C1 segment of cervical spinal cord (tissue), 14 donors: Measurements from ENCODE around the gene PRDM7.
"Not testable (repeated sequence)": the region's sequence is repeated elsewhere in the genome, so short reads cannot be mapped to it uniquely, and the experiment has no call there.

Experiments
- DNase-seq, 14 donors: peaks; one replicate each; lab custom pipeline; 2025; lab: John Stamatoyannopoulos, UW

The PRDM7 gene

DNA sequence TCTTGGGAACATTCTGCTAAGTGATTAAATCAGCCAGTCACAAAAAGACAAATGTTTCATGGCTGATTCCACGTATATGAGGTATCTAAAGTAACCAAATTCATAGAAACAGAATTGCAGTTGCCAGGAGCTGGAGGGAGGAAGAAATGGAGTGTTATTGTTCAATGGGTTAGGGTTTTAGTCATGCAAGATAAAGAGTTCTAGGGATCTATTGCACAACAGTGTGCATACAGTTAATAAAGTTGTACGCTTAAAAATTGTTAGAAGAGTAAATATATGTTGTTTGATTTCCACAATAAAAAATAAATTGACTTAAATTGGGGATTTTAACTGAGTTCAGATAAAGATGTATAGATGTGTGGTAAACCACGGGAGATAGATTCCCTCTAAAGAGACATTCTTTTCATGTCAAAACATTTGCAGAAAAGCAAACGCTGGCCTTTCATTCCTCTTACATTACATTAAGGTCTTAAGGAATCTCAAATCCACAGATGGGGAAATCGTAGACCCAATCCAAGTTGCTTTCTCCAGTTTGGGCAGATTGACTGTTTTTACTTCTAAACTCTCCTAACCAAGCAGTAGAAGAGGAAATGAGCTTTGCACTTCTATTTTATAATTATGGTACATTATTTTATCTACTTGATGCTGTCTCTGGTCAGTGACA lies 4.6 kb downstream of the PRDM7 start:
- DNase-seq: no peak

DNA sequence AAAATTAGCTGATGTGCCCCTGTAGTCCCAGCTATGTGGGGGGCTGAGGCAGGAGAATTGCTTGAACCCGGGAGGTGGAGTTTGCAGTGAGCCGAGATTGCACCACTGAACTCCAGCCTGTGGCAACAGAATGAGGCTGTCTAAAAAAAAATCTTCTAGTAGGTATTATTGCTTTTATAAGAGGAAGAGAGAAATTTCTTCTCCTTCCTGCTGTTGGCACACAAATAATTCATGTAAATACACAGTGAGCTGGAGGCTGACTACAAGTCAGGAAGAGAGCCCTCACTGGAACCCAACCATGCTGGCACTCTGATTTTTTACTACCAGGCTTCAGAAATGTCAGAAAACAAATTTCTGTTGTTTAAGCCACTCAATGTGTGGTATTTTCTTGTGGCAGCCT lies 6.7 kb downstream of the PRDM7 start:
- DNase-seq: no peak

DNA sequence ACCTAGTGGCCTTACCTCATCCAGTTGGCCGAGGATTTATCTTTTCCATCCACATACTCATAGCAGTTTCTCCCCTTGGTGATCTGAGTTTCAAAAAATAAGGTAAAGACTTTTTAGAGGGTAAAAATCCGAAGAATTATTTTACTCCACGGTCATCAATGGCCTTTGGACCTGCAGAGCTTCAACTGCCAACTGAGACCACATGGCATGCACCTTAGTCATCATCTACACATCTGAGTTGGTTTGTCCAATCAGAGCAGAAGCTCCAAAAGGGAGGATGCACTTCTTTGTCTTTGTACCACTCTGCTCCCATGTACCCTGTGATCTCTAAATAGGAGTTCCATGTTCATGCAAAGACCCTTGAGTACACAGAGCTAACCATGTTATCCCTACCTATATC lies 15.7 kb downstream of the PRDM7 start:
- no peak for DNase-seq

DNA sequence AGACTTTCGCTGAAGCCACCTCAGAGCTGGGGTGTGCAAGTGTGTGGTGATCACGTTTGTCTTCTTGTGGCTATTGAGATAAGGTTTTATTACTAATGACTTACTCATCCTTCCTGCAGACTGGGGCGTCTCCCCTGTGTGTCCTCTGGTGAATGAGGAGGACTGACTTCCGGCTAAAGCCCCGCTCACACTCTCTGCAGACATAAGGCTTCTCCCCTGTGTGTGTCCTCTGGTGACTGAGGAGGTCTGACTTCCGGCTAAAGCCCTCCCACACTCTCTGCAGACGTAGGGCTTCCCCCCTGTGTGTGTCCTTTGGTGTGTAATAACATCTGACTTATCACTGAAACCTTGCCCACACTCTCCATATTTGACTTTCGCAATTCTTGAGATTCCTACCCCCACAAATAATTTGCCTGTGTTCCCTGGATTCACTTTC lies 19.4 kb downstream of the PRDM7 start:
- DNase-seq: no peak

DNA sequence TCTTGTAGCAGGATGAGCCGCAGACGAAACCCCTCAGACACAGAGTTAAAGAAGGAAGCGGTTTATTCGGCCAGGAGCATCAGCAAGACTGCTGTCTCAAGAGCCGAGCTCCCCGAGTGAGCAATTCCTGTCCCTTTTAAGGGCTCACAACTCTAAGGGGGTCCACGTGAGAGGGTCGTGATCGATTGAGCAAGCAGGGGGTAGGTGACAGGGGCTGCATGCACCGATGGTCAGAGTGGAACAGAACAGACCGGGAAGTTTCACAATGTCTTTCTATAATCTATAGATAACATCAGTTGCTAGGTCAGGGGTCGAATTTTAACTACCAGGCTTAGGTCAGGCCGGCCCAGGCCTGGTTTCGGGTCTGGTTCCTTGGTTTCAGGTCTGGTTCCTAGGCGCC lies 20.6 kb downstream of the PRDM7 start:
- DNase-seq: not testable (repeated sequence)

DNA sequence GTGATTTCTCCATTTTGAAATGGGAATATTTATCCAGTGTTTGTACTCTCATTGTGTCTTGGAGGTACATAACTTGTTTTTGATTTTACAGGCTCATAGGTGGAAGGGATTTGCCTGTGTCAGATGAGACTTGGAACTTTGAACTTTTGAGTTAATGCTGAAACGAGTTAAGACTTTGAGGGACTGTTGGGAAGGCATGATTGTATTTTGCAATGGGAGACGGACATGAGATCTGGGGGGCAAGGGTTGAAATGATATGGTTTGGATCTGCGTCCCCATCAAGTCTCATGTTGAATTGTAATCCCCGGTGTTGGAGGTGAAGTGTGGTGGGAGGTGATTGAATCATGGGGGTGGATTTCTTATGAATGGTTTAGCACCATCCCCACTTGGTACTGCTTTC lies 21.8 kb downstream of the PRDM7 start:
- DNase-seq: no peak

DNA sequence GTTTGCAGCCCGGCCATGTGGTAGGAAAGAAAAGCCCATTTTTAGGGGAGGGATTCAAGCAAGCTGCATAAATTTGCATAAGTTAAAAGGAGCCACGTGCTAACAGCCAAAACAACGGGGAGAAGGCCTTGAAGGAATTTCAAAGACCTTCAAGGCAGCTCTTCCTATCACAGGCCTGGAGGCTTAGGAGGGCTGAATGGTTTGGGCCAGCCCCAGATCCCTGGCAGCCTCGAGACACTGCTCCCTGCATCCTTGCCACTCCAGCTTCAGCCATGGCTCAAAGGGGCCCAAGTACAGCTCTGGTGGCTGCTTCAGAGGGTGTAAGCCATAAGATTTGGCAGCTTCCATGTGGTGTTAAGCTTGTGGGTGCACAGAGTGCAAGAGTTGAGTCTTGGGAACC lies 22.6 kb downstream of the PRDM7 start:
- DNase-seq: no peak

DNA sequence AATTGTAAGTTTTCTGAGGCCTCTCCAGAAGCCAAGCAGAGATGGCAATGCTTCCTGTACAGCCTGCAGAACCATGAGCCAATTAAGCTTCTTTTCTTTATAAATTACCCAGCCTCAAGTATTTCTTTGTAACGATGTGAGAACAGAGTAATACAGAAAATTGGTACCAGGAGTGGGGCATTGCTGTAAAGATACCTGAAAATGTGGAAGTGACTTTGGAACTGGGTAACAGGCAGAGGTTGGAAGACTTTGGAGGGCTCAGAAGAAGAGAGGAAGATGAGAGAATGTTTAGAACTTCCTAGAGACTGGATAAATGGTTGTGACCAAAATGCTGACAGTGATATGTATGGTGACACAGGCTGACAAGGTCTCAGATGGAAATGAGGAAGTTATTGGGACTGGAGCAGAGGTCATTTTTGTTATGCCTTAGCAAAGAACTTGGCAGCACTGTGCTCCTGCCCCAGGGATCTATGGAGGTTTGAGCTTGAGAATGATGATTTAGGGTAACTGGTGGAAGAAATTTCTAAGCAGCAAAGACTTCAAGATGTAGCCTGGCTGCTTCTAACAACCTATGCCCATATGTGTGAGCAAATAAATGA lies 23.1 kb downstream of the PRDM7 start:
- DNase-seq: no peak

DNA sequence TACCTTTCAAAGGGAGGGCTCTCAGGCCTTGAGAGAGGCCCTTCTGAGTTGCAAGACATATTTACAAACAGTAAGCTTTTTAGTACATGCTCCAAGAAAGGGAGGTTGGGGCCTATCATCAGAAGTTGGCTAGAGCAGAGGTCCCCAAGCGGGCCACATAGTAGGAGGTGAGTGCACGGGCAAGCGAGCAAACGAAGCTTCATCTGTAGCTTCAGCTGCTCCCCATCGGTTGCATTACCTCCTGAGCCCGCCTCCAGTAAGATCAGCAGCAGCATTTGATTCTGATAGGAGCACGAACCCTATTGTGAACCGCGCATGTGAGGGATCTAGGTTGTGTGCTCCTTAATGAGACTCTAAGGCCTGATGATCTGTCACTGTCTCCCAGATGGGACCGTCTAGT lies 26.2 kb downstream of the PRDM7 start:
- DNase-seq: no peak

DNA sequence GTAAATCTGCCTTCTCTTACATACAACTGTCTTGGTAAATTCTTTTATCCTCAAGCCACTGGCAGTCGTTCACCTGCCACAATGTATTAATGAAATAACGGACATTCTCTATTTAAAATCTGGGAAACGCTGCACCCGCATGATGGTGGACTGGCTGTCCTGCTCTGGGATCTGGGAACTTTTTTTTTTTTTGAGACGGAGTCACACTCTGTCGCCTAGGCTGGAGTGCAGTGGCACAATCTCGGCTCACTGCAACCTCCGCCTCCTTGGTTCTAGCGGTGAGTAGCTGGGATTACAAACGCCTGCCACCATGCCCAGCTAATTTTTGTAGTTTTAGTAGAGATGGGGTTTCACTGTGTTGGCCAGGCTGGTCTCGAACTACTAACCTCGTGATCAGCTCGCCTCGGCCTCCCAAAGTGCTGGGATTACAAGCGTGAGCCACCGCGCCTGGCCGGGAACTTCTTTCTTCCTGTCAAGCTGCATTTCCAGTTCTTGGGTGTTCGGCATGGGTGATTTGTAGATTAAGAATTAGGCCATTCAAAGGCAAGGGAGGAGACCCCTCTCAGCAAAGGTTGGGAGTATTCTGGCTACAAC lies 28.3 kb downstream of the PRDM7 start:
- no peak for DNase-seq

DNA sequence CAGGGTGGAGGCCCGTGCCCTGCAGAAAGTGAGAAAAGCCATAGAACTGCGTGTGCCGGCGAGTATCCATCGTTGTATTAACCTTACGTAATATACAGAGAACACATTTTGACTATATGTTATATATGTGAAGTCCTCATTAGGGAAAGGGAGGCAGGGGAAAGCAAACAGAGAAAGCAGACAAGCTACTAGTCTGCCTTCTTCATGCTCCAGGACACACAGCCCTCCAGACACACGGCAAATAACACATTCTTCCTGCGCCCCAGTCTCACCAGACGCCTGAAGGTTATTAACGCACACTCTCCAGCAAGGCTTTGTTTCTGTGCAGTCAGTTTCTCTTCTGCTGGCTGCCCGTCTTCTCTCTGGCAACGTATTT lies 28.8 kb downstream of the PRDM7 start:
- no peak for DNase-seq

DNA sequence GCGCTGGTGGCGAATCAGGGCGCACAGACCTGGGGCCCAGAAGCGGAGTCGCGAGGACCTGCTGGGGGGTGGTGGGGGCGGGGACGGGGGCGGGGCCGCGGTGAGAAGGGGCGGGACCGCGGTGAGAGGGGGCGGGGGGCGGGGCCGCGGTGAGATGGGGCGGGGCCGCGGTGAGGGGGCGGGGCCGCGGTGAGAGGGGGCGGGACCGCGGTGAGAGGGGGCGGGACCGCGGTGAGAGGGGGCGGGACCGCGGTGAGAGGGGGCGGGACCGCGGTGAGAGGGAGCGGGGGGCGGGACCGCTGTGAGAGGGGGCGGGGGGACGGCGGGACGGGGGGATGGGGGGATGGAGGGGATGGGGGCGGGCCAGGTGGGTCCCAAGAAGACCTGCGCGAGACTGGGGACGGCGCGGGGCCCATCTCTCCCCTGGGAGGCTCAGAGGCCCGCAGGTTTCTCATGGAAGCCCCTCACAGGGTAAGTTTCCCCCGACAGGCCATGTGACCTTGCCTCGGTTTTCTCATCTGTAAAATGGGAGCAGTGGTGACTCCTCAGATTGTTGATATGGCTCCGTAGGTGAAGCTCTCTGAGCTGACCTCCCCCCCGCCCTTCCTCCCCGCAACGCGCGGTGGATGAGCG lies 29.3 kb downstream of the PRDM7 start:
- no peak for DNase-seq

DNA sequence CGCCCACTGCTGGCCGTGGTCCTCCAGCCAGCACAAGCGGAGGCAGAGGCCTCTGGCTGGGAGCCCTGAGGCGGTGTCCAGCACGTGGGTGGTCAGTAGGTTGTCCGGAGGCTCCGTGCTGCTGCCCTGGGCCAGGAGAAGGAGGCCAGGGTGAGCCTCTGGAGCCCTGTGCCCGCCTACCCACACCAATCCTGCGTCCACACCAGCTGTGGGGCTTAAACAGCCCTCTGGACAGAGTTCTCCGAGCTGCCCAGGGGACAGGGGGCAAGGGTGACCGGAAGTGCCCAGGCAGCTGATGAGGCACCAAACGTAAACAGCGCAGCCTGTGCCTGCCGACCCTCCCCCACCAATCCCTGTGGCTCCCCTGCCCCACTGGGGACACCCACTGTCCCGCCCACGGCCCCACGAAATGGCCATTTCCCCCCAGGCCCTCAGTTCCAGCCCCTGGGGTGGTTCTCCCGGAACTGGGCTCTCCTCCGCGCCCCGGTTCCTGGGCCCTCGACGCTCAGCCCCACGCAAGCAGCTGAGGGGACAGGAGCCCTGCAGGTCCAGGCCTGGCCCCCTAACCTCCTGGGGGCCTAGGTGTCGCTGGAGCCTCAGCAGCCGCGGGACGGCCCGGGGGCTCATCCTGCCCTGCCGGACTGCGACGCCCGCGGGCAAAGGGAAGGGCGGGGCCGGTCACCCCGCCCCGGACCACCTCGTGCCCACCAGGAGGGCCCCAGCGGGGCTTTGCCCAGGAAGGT lies 30.0 kb downstream of the PRDM7 start:
- DNase-seq: peak in 6 of 14 donors; percentile 2 to 42 (median 25)

DNA sequence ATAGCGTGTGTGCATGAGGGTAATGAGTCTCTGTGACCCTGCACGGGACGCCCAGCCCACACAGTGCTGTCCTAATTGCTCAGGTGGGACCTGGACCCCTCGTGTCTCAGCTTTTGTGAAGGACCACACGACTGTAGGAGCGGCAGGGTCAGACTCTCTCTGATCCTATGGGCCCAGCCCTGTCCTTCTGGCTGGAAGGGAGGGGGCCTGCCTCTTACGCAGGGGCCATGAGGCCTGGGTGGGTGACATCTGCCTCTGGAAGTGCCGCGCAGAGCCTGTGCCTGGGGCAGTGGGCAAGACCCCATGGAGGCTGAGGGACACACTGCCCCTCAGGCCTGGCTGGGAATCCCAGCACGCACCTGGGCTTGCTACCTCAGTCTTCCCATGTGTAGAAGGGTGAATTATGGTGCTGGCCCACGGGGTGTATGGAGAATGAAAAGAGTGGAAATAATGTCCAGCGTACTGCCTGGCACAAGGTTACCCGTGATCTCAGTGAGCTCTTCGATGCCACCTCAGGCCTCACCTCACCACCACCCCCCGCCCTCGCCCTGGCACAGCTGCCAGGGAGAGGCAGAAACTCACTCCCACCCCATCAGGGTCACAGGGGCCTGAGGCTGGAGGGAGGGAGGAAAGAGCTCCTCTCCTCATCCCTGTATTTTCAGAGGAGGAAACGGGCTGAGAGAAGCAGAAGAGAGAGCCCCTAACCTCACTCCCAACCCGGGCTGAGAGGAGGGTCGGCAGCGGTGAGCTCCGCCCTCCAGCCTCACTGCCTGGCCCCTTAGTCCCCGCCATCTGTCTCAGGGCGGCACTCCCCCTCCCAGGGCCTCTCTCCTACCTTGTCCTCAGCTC lies 30.8 kb downstream of the PRDM7 start:
- DNase-seq: peak in 2 of 14 donors; percentile 18 to 28

DNA sequence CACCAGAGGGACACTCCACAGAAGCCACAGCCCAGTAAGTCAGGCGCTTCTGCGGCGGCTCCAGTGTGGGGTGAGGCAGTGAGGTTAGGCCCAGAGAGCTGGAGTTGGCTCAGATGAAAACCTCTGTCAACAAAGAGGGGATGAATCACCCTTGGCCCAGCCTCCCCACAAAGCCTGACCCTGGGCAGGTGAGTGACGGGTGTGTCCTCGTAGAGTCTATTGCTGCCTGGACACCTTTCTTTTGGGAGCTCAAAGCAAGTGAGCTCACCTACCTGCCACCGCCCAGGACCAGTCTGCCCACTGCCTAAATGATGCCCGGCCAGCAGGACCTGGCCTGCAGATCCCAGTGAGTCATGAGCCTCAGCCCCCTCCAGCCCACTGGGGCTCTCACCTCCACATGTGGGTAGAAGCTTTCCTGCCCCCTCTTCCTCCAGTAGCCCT lies 33.0 kb downstream of the PRDM7 start:
- no peak for DNase-seq

DNA sequence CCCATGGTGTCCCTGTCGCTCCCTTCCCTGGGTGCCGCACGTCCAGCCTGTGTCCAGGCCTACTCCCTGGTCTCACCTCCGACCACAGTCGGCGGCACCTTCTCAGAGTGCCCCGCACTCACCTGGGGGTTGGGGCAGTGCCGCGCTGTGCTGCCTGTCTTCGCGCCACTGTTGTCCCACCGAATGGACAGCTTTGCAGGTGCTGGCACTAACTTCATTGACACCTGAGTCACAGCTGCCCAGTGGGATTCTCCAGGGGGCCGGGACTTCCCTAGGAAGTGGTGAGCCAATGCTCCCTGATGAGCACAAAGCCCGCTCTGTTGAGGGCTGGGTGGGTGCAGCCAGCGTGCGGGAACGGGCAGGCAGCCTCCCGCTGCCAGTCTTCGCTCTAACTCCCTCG lies 33.6 kb downstream of the PRDM7 start:
- no peak for DNase-seq

DNA sequence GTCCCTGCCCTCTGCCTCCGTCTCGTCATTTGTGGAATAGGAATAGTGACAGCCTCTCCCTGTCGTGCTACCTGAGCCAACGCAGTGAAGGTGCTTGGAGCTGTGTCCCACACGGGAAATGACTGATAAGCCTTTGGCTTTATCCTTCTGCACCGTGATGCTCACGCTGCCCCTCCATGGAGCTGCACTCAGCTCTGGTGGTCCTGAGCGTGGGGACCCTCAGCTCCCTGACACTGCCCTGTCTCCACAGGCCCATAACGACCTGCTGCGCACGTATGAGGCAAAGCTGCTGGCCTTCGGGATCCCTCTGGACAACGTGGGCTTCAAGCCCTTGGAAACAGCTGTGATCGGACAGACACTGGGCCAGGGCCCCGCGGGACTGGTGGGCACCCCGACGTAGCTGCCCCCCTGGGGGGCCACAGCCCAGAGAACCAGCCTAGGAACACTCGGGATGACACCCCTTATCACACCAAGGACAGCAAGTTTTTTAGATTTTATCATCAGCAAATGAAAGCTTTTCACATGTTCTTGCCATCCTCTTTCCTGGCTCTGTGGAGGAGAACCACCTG lies 34.1 kb downstream of the PRDM7 start:
- DNase-seq: no peak

DNA sequence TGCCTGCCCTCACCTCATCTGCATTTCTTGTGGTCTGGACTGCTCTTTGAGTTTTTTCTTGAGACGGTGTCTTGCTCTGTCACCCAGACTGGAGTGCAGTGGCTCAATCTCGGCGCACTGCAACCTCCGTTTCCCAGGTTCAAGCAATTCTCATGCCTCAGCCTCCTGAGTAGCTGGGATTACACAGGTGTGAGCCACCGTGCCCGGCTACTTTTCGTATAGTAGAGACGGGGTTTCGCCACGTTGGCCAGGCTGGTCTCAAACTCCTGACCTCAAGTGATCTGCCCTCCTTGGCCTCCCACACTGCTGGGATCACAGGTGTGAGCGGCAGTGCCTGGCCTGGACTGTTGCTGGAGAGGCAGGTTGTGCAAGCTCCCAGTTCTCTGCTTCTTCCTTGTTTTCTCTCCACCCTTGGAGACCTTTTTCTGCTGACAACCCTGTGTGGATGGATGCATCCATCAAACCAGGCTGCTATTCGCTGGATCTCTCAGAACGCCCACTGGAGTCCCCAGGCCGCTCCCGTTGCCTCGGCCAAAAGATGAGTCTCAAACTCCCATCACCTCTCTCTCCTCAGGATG lies 35.1 kb downstream of the PRDM7 start:
- no peak for DNase-seq

DNA sequence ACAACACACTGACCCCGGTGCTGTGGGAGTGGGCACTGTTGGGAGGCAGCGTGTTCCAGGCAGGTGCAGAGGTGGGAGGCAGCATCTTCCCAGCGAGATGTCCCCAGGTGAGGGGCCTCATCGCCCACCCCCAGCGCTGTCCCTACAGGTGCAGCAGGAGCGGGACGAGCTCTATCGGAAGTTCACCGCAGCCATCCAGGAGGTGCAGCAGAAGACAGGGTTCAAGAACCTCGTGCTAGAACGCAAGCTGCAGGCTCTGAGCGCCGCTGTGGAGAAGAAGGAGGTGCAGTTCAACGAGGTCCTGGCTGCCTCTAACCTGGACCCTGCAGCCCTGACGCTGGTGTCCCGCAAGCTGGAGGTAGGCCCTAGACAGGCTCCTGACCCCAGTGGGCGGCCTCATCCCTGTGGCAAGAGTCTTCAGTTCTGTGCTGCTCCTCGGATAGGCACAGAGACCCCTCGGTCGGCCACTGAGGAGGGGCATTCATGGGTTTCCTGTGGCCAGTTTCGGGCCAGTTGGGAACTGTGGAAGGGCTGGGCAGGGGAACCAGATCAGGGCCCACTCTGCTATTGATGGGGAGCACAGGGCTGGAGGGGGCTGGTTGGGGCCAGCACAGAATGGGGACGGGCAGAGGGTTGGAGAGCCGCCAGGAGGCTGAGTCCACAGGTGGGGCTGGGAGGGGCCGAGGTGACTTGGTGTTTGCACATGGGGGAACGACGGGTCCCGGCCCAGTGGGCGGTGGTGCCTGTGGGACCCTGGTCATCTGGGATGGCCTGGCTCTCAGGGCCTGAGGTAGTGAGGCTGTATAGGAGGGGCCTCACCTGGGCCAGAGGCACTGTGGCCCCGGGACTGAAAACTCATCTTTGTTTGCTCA lies 36.7 kb downstream of the PRDM7 start:
- DNase-seq: no peak
